Panc1 (cell line): ENCODE data around the gene TMEM184A. TPM values are rescaled to one million over a fixed set of nuclear protein-coding genes. Genes with fewer than 3 reads are reported as not detected.

Source experiments
- ATAC-seq: fragments of 200-7000 bp; cut with Tn5 transposase; 2 replicates; pipeline ENCODE4 v1.9.1; 2020; ENCODE audit warnings: mild to moderate bottlenecking, moderate library complexity
- BruUV-seq: library from RNA; stranded (reverse); fragments of 400-500 nt; replicated peaks from 2 replicates; lab custom pipeline; 2021; lab: Mats Ljungman, UMichigan
- CTCF ChIA-PET: fragments of 300-600 bp; sonication (Branson Sonifier 250); formaldehyde crosslinking; loops from one replicate; lab custom pipeline; 2022; ENCODE audit warnings: antibody characterized with exemption; lab: Charles Lee
- POLR2A ChIA-PET: fragments of 300-600 bp; sonication (Branson Sonifier 250); formaldehyde crosslinking; loops from one replicate; lab custom pipeline; 2022; ENCODE audit warnings: antibody characterized with exemption; lab: Charles Lee
- DNase-seq: peaks from one replicate; pipeline ENCODE4 v3.0.0-alpha.2; 2010; ENCODE audit warnings: low read depth, low spot score
- H3K27ac ChIP-seq: 2 replicates; pipeline ENCODE4 v1.5.1; 2011; ENCODE audit warnings: mild to moderate bottlenecking, low read length, inconsistent platforms
- H3K27me3 ChIP-seq: fragments of 200-500 bp; sonication (Bioruptor generic); 2 replicates; pipeline ENCODE4 v1.6.0; 2014; ENCODE audit warnings: low read length, inconsistent platforms; ENCODE audit not compliant: control insufficient read depth, insufficient read depth
- H3K36me3 ChIP-seq: fragments of 200-500 bp; sonication (Bioruptor generic); 2 replicates; pipeline ENCODE4 v1.5.1; 2014; ENCODE audit warnings: inconsistent platforms, mild to moderate bottlenecking, low read length, moderate library complexity; ENCODE audit not compliant: control insufficient read depth, insufficient read depth
- H3K4me1 ChIP-seq: 2 replicates; pipeline ENCODE4 v1.5.1; 2011; ENCODE audit warnings: inconsistent platforms, mild to moderate bottlenecking, low read length, moderate library complexity; ENCODE audit not compliant: control insufficient read depth, insufficient read depth
- H3K4me3 ChIP-seq, 2 experiments: 2 replicates each; pipeline ENCODE4 v1.5.1; 2011 to 2012; ENCODE audit warnings: low read depth in 2 of 2, low read length in 2 of 2, mild to moderate bottlenecking in 2 of 2, inconsistent platforms in 1 of 2, moderate library complexity in 1 of 2
- H3K9me3 ChIP-seq: fragments of 200-500 bp; sonication (Bioruptor generic); 2 replicates; pipeline ENCODE4 v1.5.1; 2014; ENCODE audit warnings: low read depth, mild to moderate bottlenecking, inconsistent platforms, low read length, moderate library complexity; ENCODE audit not compliant: control insufficient read depth, insufficient read depth
- POLR2AphosphoS5 ChIP-seq: IDR thresholded peaks from 2 replicates; pipeline ENCODE4 v1.6.1; 2012; ENCODE audit warnings: mild to moderate bottlenecking, low read depth, low read length, moderate library complexity
- SIN3A ChIP-seq: IDR thresholded peaks from 2 replicates; pipeline ENCODE4 v1.6.1; 2012; ENCODE audit warnings: low read depth, mild to moderate bottlenecking, low read length, moderate library complexity, borderline replicate concordance; ENCODE audit not compliant: insufficient read depth
- TCF7L2 ChIP-seq: IDR thresholded peaks from 2 replicates; pipeline ENCODE4 v1.6.1; 2011; ENCODE audit warnings: mild to moderate bottlenecking, low read depth, low read length, inconsistent platforms
- in situ Hi-C: cut with HindIII; loops from 2 replicates; pipeline ENCODE4 v1.10.0; 2016; ENCODE audit warnings: low sequenced_read_pairs, low pct_unique_long_range_greater_than_20kb
- intact Hi-C: fragments of 100-400 bp; cut with micrococcal nuclease; formaldehyde crosslinking; loops from one replicate; pipeline ENCODE4 v1.10.0; 2022; ENCODE audit not compliant: unreplicated experiment
- total RNA-seq: library from RNA; stranded (reverse); gene quantifications from one replicate; pipeline ENCODE4 v1.2.1, GENCODE V29; 2021; ENCODE audit not compliant: unreplicated experiment
- TF ChIP-seq, protein P1 (sequence below), 2 experiments: IDR thresholded peaks; 2 replicates each; pipeline ENCODE4 v1.6.1; 2011 to 2012; ENCODE audit warnings: low read depth in 2 of 2, control low read depth in 1 of 2, low read length in 1 of 2, mild to moderate bottlenecking in 1 of 2, moderate library complexity in 1 of 2; ENCODE audit not compliant: insufficient read depth in 1 of 2
- TF ChIP-seq, protein P2 (sequence below): fragments of 450-650 bp; IDR thresholded peaks from 2 replicates; pipeline ENCODE4 v1.5.1; 2017; ENCODE audit warnings: mild to moderate bottlenecking

The TMEM184A gene
- total RNA-seq, 1 experiment from 2014 or later, result 9.2 TPM

DNA sequence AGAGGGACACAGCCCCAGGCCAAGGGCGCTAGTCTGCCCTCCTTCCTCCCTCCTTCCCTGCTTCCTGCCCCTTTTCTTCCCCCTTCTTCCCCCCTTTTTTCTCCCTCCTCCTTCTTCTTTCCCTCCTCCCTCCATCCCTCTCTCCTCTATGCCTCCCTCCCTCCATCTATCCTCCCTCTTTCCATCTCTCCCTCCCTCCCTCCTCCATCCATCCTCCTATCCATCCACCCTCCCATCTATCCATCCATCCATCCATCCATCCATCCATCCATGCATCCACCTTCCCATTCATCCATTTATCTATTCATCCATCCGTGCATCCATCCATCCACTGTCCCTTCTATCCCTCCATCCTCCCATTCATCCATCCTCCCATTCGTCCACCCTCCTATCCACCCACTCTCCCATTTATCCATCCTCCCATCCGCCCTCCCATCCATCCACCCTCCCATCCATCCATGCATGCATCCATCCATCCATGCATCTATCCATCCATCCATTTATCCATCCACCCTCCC, 38.0 kb upstream of the TMEM184A start:
- H3K9me3 ChIP-seq, result 0 out of 2 replicates have a peak, but pooled peaks cover under 1% of the 10 kb centered on the region
- no peak for DNase-seq
- no peaks in the 10 kb centered on the region for H3K36me3 ChIP-seq
- H3K27me3 ChIP-seq, result peaks cover 5% of the 10 kb centered on the region; the same call in 1 of the 2 replicates
- ATAC-seq, result no peak
- TF ChIP-seq POLR2AphosphoS5, result no peak
- TF ChIP-seq TCF7L2, result no peak
- TF ChIP-seq, protein P1, sequence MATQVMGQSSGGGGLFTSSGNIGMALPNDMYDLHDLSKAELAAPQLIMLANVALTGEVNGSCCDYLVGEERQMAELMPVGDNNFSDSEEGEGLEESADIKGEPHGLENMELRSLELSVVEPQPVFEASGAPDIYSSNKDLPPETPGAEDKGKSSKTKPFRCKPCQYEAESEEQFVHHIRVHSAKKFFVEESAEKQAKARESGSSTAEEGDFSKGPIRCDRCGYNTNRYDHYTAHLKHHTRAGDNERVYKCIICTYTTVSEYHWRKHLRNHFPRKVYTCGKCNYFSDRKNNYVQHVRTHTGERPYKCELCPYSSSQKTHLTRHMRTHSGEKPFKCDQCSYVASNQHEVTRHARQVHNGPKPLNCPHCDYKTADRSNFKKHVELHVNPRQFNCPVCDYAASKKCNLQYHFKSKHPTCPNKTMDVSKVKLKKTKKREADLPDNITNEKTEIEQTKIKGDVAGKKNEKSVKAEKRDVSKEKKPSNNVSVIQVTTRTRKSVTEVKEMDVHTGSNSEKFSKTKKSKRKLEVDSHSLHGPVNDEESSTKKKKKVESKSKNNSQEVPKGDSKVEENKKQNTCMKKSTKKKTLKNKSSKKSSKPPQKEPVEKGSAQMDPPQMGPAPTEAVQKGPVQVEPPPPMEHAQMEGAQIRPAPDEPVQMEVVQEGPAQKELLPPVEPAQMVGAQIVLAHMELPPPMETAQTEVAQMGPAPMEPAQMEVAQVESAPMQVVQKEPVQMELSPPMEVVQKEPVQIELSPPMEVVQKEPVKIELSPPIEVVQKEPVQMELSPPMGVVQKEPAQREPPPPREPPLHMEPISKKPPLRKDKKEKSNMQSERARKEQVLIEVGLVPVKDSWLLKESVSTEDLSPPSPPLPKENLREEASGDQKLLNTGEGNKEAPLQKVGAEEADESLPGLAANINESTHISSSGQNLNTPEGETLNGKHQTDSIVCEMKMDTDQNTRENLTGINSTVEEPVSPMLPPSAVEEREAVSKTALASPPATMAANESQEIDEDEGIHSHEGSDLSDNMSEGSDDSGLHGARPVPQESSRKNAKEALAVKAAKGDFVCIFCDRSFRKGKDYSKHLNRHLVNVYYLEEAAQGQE (IDR thresholded peaks at IDR 0.05; ENCODE audit: insufficient read depth in 1 of 2, low read depth in 2 of 2, low read length in 1 of 2), result no peak
- TF ChIP-seq SIN3A, result no peak
- TF ChIP-seq, protein P2, sequence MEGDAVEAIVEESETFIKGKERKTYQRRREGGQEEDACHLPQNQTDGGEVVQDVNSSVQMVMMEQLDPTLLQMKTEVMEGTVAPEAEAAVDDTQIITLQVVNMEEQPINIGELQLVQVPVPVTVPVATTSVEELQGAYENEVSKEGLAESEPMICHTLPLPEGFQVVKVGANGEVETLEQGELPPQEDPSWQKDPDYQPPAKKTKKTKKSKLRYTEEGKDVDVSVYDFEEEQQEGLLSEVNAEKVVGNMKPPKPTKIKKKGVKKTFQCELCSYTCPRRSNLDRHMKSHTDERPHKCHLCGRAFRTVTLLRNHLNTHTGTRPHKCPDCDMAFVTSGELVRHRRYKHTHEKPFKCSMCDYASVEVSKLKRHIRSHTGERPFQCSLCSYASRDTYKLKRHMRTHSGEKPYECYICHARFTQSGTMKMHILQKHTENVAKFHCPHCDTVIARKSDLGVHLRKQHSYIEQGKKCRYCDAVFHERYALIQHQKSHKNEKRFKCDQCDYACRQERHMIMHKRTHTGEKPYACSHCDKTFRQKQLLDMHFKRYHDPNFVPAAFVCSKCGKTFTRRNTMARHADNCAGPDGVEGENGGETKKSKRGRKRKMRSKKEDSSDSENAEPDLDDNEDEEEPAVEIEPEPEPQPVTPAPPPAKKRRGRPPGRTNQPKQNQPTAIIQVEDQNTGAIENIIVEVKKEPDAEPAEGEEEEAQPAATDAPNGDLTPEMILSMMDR, result no peak
- no peak overlapping the region for H3K27ac ChIP-seq
- no peaks in the 10 kb centered on the region for H3K4me1 ChIP-seq
- intact Hi-C loops, result no loop called here
- ChIA-PET POLR2A (no interaction called here), CTCF (no interaction called here)
- no peak overlapping the region for H3K4me3 ChIP-seq
- BruUV-seq, result no TSS peak
- in situ Hi-C loops, result no loop called here

DNA sequence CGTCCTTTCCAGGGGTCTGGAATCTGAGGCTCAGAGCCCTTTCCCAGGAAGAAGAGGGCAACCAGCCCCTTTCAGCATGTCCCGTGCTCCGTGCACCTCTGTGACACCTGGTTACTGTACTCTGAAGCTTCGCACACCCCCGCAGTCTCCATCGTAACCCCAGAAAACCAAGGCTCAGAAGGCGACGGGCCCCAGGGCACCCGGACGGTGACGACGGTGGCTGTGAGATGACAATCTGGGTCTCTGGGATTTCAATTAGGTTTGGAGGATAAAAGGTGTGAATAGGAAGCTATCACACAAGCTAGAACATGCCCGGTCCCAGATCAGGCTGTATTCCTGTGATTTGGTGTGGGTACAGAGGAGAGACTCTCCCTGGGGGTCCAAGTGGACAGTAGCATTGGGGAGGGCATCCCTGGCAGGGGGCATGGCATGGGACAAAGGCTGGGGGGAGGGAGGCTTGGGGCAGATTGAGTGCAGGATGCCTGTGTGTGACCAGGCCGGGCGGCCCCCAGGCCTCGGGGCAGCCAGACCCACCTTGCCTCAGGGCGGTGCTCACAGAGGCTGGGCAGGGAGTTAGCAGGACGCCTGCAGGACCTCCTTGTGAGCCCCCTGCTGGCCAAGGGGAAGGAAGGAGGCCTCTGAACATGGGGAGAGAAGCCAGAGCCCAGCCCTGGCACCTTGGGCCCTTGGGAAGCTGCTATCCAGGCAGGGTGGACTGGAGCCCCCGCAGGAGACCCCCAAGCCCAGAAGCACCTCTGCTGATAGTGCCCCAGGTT, 37.3 kb upstream of the TMEM184A start:
- Histone ChIP-seq H3K36me3 (no peaks in the 10 kb centered on the region), H3K4me3 (no peak overlapping the region), H3K27ac (no peak overlapping the region), H3K27me3 (peaks cover 5% of the 10 kb centered on the region; the same call in 1 of the 2 replicates), H3K4me1 (no peaks in the 10 kb centered on the region), H3K9me3 (0 out of 2 replicates have a peak, but pooled peaks cover 6% of the 10 kb centered on the region)
- intact Hi-C loops (no loop called here), in situ Hi-C loops (no loop called here)
- POLR2A ChIA-PET, result no interaction called here
- DNase-seq, result no peak
- TF ChIP-seq SIN3A (no peak), TCF7L2 (no peak), POLR2AphosphoS5 (no peak)
- TF ChIP-seq, protein P2, result no peak; the same call in 1 of the 2 replicates
- TF ChIP-seq, protein P1 (IDR thresholded peaks at IDR 0.05; ENCODE audit: insufficient read depth in 1 of 2, low read depth in 2 of 2, low read length in 1 of 2), result no peak
- ATAC-seq, result peak; percentile 81
- CTCF ChIA-PET, result no interaction called here
- no TSS peak for BruUV-seq
